ENCODE data around the gene EML3. TPM values are rescaled to one million over a fixed set of nuclear protein-coding genes. Genes with fewer than 3 reads are reported as not detected.

Gene EML3
- total RNA-seq, 1 donor from 2014 or later: 26.7 TPM

GRCh38 chr11:62553080-62553838 lies 59.3 kb downstream of the EML3 start:
- Mint-ChIP-seq H3K27me3 (ENCODE audit: unreplicated experiment) (peaks cover 8% of the 10 kb centered on the region), H3K4me1 (ENCODE audit: low read depth, unreplicated experiment) (peaks cover 31% of the 10 kb centered on the region), H3K9me3 (ENCODE audit: unreplicated experiment) (no peaks in the 10 kb centered on the region), H3K36me3 (ENCODE audit: unreplicated experiment) (no peaks in the 10 kb centered on the region), H3K4me3 (ENCODE audit: unreplicated experiment) (peak overlapping the region; percentile 26), H3K27ac (ENCODE audit: unreplicated experiment) (peak overlapping the region; percentile 59)
- no peak for TF ChIP-seq CTCF (IDR thresholded peaks at IDR 0.05; ENCODE audit: partially characterized antibody, unreplicated experiment)
- DNase-seq: no peak

GRCh38 chr11:62552485-62553079 lies 60.0 kb downstream of the EML3 start:
- no peak for DNase-seq
- H3K4me1 Mint-ChIP-seq (ENCODE audit: low read depth, unreplicated experiment): peaks cover 33% of the 10 kb centered on the region
- no peak for TF ChIP-seq CTCF (IDR thresholded peaks at IDR 0.05; ENCODE audit: partially characterized antibody, unreplicated experiment)
- H3K4me3 Mint-ChIP-seq (ENCODE audit: unreplicated experiment): peak overlapping the region; percentile 26
- H3K9me3 Mint-ChIP-seq (ENCODE audit: unreplicated experiment): no peaks in the 10 kb centered on the region
- H3K27me3 Mint-ChIP-seq (ENCODE audit: unreplicated experiment): peaks cover 13% of the 10 kb centered on the region
- no peaks in the 10 kb centered on the region for H3K36me3 Mint-ChIP-seq (ENCODE audit: unreplicated experiment)
- H3K27ac Mint-ChIP-seq (ENCODE audit: unreplicated experiment): peak overlapping the region; percentile 59

Small RNAs within 50 kb of the gene (microRNA-seq; reads per million reads assigned to microRNA genes)
- gene MIR6747 (ENCODE audit: unreplicated experiment): 4.3 reads per million, percentile 29 among the genes with 10 or more reads in this experiment

Other genes starting within 250 kb of the EML3 start
- gene SCGB1A1, start 193.7 kb downstream of the EML3 start, total RNA-seq (ENCODE audit: unreplicated experiment): not detected
- gene AHNAK, start 66.0 kb downstream of the EML3 start, total RNA-seq (ENCODE audit: unreplicated experiment): 4.5 TPM
- 928 TPM for gene EEF1G, start 38.9 kb downstream of the EML3 start, total RNA-seq (ENCODE audit: unreplicated experiment)
- 29.7 TPM for gene TUT1, start 21.3 kb downstream of the EML3 start, total RNA-seq (ENCODE audit: unreplicated experiment)
- gene MTA2, start 10.9 kb downstream of the EML3 start, total RNA-seq (ENCODE audit: unreplicated experiment): 172 TPM
- 1.3 TPM for gene ROM1, start 482 bp upstream of the EML3 start, total RNA-seq (ENCODE audit: unreplicated experiment)
- 71.6 TPM for gene B3GAT3, start 9.2 kb upstream of the EML3 start, total RNA-seq (ENCODE audit: unreplicated experiment)
- 213 TPM for gene GANAB, start 33.8 kb upstream of the EML3 start, total RNA-seq (ENCODE audit: unreplicated experiment)
- gene INTS5, start 40.5 kb upstream of the EML3 start, total RNA-seq (ENCODE audit: unreplicated experiment): 20.9 TPM
- gene C11orf98, start 52.4 kb upstream of the EML3 start, total RNA-seq (ENCODE audit: unreplicated experiment): 73.6 TPM
- 15.7 TPM for gene CSKMT, start 52.5 kb upstream of the EML3 start, total RNA-seq (ENCODE audit: unreplicated experiment)
- 5.7 TPM for gene UQCC3, start 58.9 kb upstream of the EML3 start, total RNA-seq (ENCODE audit: unreplicated experiment)
- 4.6 TPM for gene LBHD1, start 59.5 kb upstream of the EML3 start, total RNA-seq (ENCODE audit: unreplicated experiment)
- gene UBXN1, start 66.3 kb upstream of the EML3 start, total RNA-seq (ENCODE audit: unreplicated experiment): 146 TPM
- 1.8 TPM for gene LRRN4CL, start 76.8 kb upstream of the EML3 start, total RNA-seq (ENCODE audit: unreplicated experiment)
- gene BSCL2, start 94.6 kb upstream of the EML3 start, total RNA-seq (ENCODE audit: unreplicated experiment): 550 TPM
- 266 TPM for gene GNG3, start 94.9 kb upstream of the EML3 start, total RNA-seq (ENCODE audit: unreplicated experiment)
- 58.6 TPM for gene HNRNPUL2, start 114.7 kb upstream of the EML3 start, total RNA-seq (ENCODE audit: unreplicated experiment)
- 34.1 TPM for gene TTC9C, start 115.7 kb upstream of the EML3 start, total RNA-seq (ENCODE audit: unreplicated experiment)
- 14.6 TPM for gene ZBTB3, start 141.4 kb upstream of the EML3 start, total RNA-seq (ENCODE audit: unreplicated experiment)
- gene POLR2G, start 148.8 kb upstream of the EML3 start, total RNA-seq (ENCODE audit: unreplicated experiment): 92.5 TPM
- gene TAF6L, start 158.6 kb upstream of the EML3 start, total RNA-seq (ENCODE audit: unreplicated experiment): 39.4 TPM
- 28.2 TPM for gene TMEM179B, start 174.6 kb upstream of the EML3 start, total RNA-seq (ENCODE audit: unreplicated experiment)
- gene TMEM223, start 179.2 kb upstream of the EML3 start, total RNA-seq (ENCODE audit: unreplicated experiment): 17.4 TPM
- 104 TPM for gene NXF1, start 192.7 kb upstream of the EML3 start, total RNA-seq (ENCODE audit: unreplicated experiment)
- 40.7 TPM for gene STX5, start 219.3 kb upstream of the EML3 start, total RNA-seq (ENCODE audit: unreplicated experiment)
- gene TEX54, start 220.1 kb upstream of the EML3 start, total RNA-seq (ENCODE audit: unreplicated experiment): 1.0 TPM
- 69.0 TPM for gene WDR74, start 226.8 kb upstream of the EML3 start, total RNA-seq (ENCODE audit: unreplicated experiment)

Measured in glutamatergic neuron (in vitro differentiated cells).